Lung (tissue), 12 donors: ENCODE results near the gene GALNT3. TPM values are rescaled to one million over a fixed set of nuclear protein-coding genes. Genes with fewer than 3 reads are reported as not detected.

ENCODE experiments used
- ATAC-seq: fragments of 200-7000 bp; cut with Tn5 transposase; one replicate; pipeline ENCODE4 v1.9.1; 2020; ENCODE audit warnings: moderate number of reproducible peaks; ENCODE audit not compliant: insufficient read depth, low FRiP score
- DNase-seq, 3 donors: peaks; one replicate each; pipeline ENCODE4 v3.0.0-alpha.2; 2013 to 2017
- H3K27ac ChIP-seq, 2 donors: one replicate each; pipeline ENCODE4 v1.5.1; 2013; ENCODE audit warnings: mild to moderate bottlenecking in 2 of 2, moderate library complexity in 2 of 2, control low read depth in 1 of 2, inconsistent platforms in 1 of 2, low read depth in 1 of 2, low read length in 1 of 2
- H3K27me3 ChIP-seq, 3 donors: one replicate each; pipeline ENCODE4 v1.5.1; 2013; ENCODE audit warnings: low read length in 2 of 3; ENCODE audit not compliant: control insufficient read depth in 3 of 3, insufficient read depth in 3 of 3
- H3K36me3 ChIP-seq, 4 donors: one replicate each; pipeline ENCODE4 v1.5.1; 2013; ENCODE audit warnings: low read length in 4 of 4, mild to moderate bottlenecking in 1 of 4, moderate library complexity in 1 of 4; ENCODE audit not compliant: control insufficient read depth in 4 of 4, insufficient read depth in 4 of 4
- H3K4me1 ChIP-seq, 5 donors: one replicate each; pipeline ENCODE4 v1.5.1; 2013; ENCODE audit warnings: low read length in 5 of 5, mild to moderate bottlenecking in 2 of 5, moderate library complexity in 1 of 5; ENCODE audit not compliant: control insufficient read depth in 5 of 5, insufficient read depth in 5 of 5
- H3K4me3 ChIP-seq: one replicate; pipeline ENCODE4 v1.5.1; 2013; ENCODE audit warnings: mild to moderate bottlenecking, control low read depth, moderate library complexity
- H3K9ac ChIP-seq, 2 donors: one replicate each; pipeline ENCODE4 v1.5.1; 2013; ENCODE audit warnings: low read length in 2 of 2, control low read depth in 1 of 2; ENCODE audit not compliant: insufficient read depth in 1 of 2
- H3K9me3 ChIP-seq, 4 donors: one replicate each; pipeline ENCODE4 v1.5.1; 2013; ENCODE audit warnings: low read length in 3 of 4, mild to moderate bottlenecking in 1 of 4, moderate library complexity in 1 of 4; ENCODE audit not compliant: control insufficient read depth in 4 of 4, insufficient read depth in 3 of 4
- CTCF ChIP-seq: IDR thresholded peaks from 2 replicates; pipeline ENCODE4 v1.5.1; 2012; ENCODE audit warnings: mild to moderate bottlenecking; ENCODE audit errors: control extremely low read depth, extremely low read depth
- WGBS, 2 donors: extraction: QIAGEN DNeasy Blood & Tissue Kit; methylation state at CpG; one replicate each; pipeline ENCODE4 v1.1.7; 2013; 5-methylcytosine and 5-hydroxymethylcytosine counted together
- polyA plus RNA-seq, 2 donors: library from polyadenylated mRNA; stranded (reverse); fragments of 200-250 nt; gene quantifications; one replicate each; pipeline ENCODE4 v1.2.1, GENCODE V29; 2013
- total RNA-seq, 2 donors: library from RNA; depleted of rRNA in 1 of 2; stranded (reverse); fragments of >200 nt in 1 of 2; gene quantifications; one replicate each; pipeline ENCODE4 v1.2.1, GENCODE V29; 2014 to 2021
- donor health status: control.
- donor health status: control.
- donor health status: Bipolar disorder and iron deficiency.
- donor health status: healthy.
- donor health status: DM: yes; HTN: yes; CAD: no.

Gene GALNT3
- total and polyA plus RNA-seq, 4 donors, result 15.4 to 41.9 (median 22.8) TPM

- WGBS, 2 donors, result 91 to 93% methylated on average over 2 of the region's 2 CpGs
- H3K27me3 ChIP-seq, result peaks cover 0 to 3% (median 0%) of the 10 kb centered on the region in 3 donors
- H3K9ac ChIP-seq, result no peak overlapping the region
- no peaks in the 10 kb centered on the region for H3K9me3 ChIP-seq
- no peak for TF ChIP-seq CTCF
- DNase-seq (no peak), ATAC-seq (no peak)
- no peak overlapping the region for H3K4me3 ChIP-seq
- peaks cover 0 to 5% (median 0%) of the 10 kb centered on the region in 5 donors for H3K4me1 ChIP-seq
- H3K36me3 ChIP-seq, result no peaks in the 10 kb centered on the region
- no peak overlapping the region for H3K27ac ChIP-seq
Measured at GRCh38 chr2:165839610-165840009, 45.6 kb upstream of the GALNT3 start.

GRCh38 chr2:165837122-165837521 is 43.1 kb upstream of the GALNT3 start:
- Histone ChIP-seq H3K4me1 (no peaks in the 10 kb centered on the region), H3K9me3 (no peaks in the 10 kb centered on the region), H3K4me3 (no peak overlapping the region), H3K27ac (no peak overlapping the region), H3K36me3 (no peaks in the 10 kb centered on the region), H3K27me3 (peaks cover 0 to 8% (median 0%) of the 10 kb centered on the region in 3 donors), H3K9ac (no peak overlapping the region)
- WGBS, 2 donors, result 87 to 93% methylated on average over 3 of the region's 3 CpGs
- TF ChIP-seq CTCF, result no peak
- DNase-seq (no peak), ATAC-seq (no peak)

- no peak for ATAC-seq
- H3K27ac ChIP-seq, result no peak overlapping the region
- WGBS, 2 donors, result 91 to 94% methylated on average over 2 of the region's 2 CpGs
Measured at GRCh38 chr2:165835363-165835762, 41.3 kb upstream of the GALNT3 start.

More at GRCh38 chr2:165835363-165835762, 41.3 kb upstream of the GALNT3 start:
- H3K4me1 ChIP-seq, result peaks cover 0 to 8% (median 0%) of the 10 kb centered on the region in 5 donors
- H3K4me3 ChIP-seq, result no peak overlapping the region
- H3K36me3 ChIP-seq, result no peaks in the 10 kb centered on the region
- no peak overlapping the region for H3K9ac ChIP-seq
- no peak for TF ChIP-seq CTCF
- peaks cover 0 to 9% (median 1%) of the 10 kb centered on the region in 3 donors for H3K27me3 ChIP-seq
- no peak for DNase-seq
- H3K9me3 ChIP-seq, result no peaks in the 10 kb centered on the region
